ENCODE results near the gene SLC38A9.

DNA sequence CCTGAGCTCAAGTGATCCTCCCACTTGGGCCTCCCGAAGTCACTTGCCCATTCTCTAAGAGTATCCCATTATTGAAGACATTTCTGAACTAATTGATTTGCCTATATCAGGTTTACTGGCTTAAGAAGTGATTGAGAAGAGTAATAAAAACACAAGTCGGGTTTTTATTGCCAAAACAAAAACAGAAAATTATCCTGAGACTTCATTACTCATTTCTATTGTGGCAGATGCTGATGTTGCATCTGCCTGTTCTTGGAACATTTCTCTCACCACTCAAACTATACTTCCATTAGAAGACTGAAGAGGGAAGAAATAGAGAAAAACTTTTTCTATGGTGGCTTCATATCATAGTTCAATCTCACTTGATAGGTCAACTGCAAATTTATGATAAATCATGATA is 135.5 kb downstream of the SLC38A9 start:
- TF ChIP-seq TAF1 (IDR thresholded peaks at IDR 0.05; ENCODE audit: low read depth, low read length), result no peak
- TF ChIP-seq, protein P1, sequence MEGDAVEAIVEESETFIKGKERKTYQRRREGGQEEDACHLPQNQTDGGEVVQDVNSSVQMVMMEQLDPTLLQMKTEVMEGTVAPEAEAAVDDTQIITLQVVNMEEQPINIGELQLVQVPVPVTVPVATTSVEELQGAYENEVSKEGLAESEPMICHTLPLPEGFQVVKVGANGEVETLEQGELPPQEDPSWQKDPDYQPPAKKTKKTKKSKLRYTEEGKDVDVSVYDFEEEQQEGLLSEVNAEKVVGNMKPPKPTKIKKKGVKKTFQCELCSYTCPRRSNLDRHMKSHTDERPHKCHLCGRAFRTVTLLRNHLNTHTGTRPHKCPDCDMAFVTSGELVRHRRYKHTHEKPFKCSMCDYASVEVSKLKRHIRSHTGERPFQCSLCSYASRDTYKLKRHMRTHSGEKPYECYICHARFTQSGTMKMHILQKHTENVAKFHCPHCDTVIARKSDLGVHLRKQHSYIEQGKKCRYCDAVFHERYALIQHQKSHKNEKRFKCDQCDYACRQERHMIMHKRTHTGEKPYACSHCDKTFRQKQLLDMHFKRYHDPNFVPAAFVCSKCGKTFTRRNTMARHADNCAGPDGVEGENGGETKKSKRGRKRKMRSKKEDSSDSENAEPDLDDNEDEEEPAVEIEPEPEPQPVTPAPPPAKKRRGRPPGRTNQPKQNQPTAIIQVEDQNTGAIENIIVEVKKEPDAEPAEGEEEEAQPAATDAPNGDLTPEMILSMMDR (IDR thresholded peaks at IDR 0.05; ENCODE audit: control extremely low read depth in 1 of 3, insufficient read depth in 1 of 3, low read depth in 1 of 3, low read length in 3 of 3), result no peak
- no peak for TF ChIP-seq BACH1 (IDR thresholded peaks at IDR 0.05; ENCODE audit: low read length)
- TF ChIP-seq ZNF274 (IDR thresholded peaks at IDR 0.05; ENCODE audit: borderline replicate concordance, extremely low read depth, low read length), result no peak

Measured in H1 (cell line).